Measurements from ENCODE around the gene FAM89B. TPM values are rescaled to one million over a fixed set of nuclear protein-coding genes. Genes with fewer than 3 reads are reported as not detected.

The FAM89B gene
- total RNA-seq, 4 donors from 2014 or later, result 12.0 to 44.1 (median 23.9) TPM

DNA sequence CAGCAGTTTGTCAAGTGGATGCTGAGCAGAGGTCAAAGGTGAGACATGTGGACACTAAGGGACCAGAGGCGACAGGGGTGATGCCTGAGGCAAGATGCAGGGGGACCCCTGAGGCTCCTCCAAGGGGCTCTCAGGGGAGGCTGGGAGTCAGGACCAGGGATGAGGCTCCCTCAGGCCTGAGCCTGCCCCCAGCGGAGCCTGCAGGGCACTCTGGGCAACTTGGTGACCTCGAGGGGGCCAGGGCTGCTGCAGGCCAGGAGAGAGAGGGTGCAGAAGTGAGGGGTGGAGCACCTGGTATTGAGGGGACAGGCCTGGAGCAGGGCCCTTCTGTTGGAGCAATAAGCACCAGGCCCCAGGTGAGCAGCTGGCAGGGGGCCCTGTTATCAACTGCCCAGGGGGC, 9.6 kb downstream of the FAM89B start:
- H3K27ac ChIP-seq, result peak overlapping the region in 2 of 4 donors; percentile 22 to 33
- TF ChIP-seq, protein P1, sequence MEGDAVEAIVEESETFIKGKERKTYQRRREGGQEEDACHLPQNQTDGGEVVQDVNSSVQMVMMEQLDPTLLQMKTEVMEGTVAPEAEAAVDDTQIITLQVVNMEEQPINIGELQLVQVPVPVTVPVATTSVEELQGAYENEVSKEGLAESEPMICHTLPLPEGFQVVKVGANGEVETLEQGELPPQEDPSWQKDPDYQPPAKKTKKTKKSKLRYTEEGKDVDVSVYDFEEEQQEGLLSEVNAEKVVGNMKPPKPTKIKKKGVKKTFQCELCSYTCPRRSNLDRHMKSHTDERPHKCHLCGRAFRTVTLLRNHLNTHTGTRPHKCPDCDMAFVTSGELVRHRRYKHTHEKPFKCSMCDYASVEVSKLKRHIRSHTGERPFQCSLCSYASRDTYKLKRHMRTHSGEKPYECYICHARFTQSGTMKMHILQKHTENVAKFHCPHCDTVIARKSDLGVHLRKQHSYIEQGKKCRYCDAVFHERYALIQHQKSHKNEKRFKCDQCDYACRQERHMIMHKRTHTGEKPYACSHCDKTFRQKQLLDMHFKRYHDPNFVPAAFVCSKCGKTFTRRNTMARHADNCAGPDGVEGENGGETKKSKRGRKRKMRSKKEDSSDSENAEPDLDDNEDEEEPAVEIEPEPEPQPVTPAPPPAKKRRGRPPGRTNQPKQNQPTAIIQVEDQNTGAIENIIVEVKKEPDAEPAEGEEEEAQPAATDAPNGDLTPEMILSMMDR (IDR thresholded peaks at IDR 0.05), result no peak
- TF ChIP-seq POLR2A (IDR thresholded peaks at IDR 0.05), result no peak
- 94 to 100% methylated on average over 1 to 2 of the region's 3 CpGs for WGBS, 2 donors
- H3K4me1 ChIP-seq, result peaks cover 28 to 71% (median 41%) of the 10 kb centered on the region in 3 donors
- no peak overlapping the region for H3K4me3 ChIP-seq
- H3K9me3 ChIP-seq, result no peaks in the 10 kb centered on the region
- intact Hi-C loops (cut with DNase I), result no loop called here
- no peaks in the 10 kb centered on the region for H3K27me3 ChIP-seq
- DNase-seq, result no peak
- H3K36me3 ChIP-seq, result peaks cover 27 to 92% (median 39%) of the 10 kb centered on the region in 3 donors

DNA sequence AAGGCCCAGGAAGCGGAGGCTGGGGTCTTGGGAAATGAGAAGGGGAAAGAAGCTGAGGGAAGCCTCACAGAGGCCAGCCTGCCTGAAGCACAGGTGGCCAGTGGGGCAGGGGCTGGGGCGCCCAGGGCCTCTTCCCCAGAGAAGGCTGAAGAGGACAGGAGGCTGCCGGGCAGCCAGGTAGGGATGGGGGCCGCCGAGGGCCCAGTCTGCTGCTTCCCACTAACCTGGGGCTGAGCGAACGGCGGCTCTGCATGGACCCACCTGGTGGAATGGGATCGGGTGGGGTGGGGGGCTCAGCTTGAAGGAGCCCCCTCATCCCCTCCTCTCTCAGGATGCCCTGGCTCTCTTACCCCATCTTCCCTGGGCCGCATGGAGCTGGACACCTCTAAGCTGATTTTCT, 11.3 kb downstream of the FAM89B start:
- DNase-seq, result no peak

DNA sequence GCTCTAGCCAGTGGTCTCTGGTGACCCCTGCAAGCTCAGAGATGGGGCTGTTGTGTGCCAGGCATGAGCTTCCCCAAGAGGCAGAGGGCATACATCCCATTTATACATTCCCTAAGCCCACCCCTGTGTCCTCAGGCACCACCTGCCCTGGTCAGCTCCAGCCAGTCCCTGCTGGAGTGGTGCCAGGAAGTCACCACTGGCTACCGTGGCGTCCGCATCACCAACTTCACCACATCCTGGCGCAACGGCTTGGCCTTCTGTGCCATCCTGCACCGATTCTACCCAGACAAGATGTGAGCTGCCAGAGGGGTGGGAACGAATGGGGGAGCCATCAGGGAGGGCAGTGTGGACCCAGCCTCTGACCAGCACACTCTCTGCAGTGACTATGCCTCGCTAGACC, 11.8 kb downstream of the FAM89B start:
- H3K36me3 ChIP-seq, result peaks cover 25 to 78% (median 39%) of the 10 kb centered on the region in 3 donors
- H3K27ac ChIP-seq, result peak overlapping the region in 1 of 4 donors; percentile 52
- intact Hi-C loops (cut with DNase I), result no loop called here

More for the DNA sequence above, 11.3 kb downstream of the FAM89B start:
- Histone ChIP-seq H3K27me3 (no peaks in the 10 kb centered on the region), H3K4me3 (no peak overlapping the region), H3K36me3 (peaks cover 27 to 83% (median 39%) of the 10 kb centered on the region in 3 donors), H3K27ac (peak overlapping the region in 1 of 4 donors; percentile 52), H3K9me3 (no peaks in the 10 kb centered on the region), H3K4me1 (peaks cover 28 to 71% (median 33%) of the 10 kb centered on the region in 3 donors)
- intact Hi-C loops (cut with DNase I), result no loop called here
- 64 to 96% methylated on average over 3 to 6 of the region's 10 CpGs for WGBS, 2 donors
- TF ChIP-seq, protein P1 (IDR thresholded peaks at IDR 0.05), result no peak
- TF ChIP-seq POLR2A (IDR thresholded peaks at IDR 0.05), result no peak

DNA sequence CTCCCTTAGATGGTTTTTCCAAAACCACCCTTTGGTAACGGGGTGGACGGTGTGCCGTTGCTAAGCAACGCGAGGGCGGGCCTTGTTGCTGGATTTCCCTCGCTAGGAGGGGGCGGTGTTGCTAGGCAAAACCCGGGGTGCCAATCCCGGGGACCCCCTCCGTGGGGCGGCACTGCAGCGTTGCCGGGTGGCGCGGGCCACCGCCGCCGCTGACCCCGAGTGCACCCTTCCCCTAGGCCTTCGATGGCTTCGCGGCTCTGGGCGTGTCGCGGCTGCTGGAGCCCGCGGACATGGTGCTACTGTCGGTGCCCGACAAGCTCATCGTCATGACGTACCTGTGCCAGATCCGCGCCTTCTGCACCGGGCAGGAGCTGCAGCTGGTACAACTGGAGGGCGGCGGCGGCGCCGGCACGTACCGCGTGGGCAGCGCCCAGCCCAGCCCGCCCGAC, 12.4 kb downstream of the FAM89B start:
- no peak overlapping the region for H3K4me3 ChIP-seq
- TF ChIP-seq, protein P1 (IDR thresholded peaks at IDR 0.05), result no peak
- no peak for TF ChIP-seq POLR2A (IDR thresholded peaks at IDR 0.05)
- no peaks in the 10 kb centered on the region for H3K9me3 ChIP-seq
- peaks cover 24 to 78% (median 35%) of the 10 kb centered on the region in 3 donors for H3K36me3 ChIP-seq
- no peaks in the 10 kb centered on the region for H3K27me3 ChIP-seq
- H3K4me1 ChIP-seq, result peaks cover 32 to 69% (median 33%) of the 10 kb centered on the region in 3 donors
- intact Hi-C loops (cut with DNase I), result no loop called here
- peak overlapping the region in 2 of 4 donors; percentile 33 to 40 for H3K27ac ChIP-seq
- no peak for DNase-seq
- WGBS, 2 donors, result 60 to 61% methylated on average over 3 to 13 of the region's 46 CpGs

More for the DNA sequence above, 11.8 kb downstream of the FAM89B start:
- peaks cover 29 to 69% (median 33%) of the 10 kb centered on the region in 3 donors for H3K4me1 ChIP-seq
- 80 to 83% methylated on average over 1 to 7 of the region's 8 CpGs for WGBS, 2 donors
- H3K9me3 ChIP-seq, result no peaks in the 10 kb centered on the region
- no peak for DNase-seq
- no peaks in the 10 kb centered on the region for H3K27me3 ChIP-seq
- TF ChIP-seq, protein P1 (IDR thresholded peaks at IDR 0.05), result no peak
- TF ChIP-seq POLR2A (IDR thresholded peaks at IDR 0.05), result no peak
- H3K4me3 ChIP-seq, result no peak overlapping the region

DNA sequence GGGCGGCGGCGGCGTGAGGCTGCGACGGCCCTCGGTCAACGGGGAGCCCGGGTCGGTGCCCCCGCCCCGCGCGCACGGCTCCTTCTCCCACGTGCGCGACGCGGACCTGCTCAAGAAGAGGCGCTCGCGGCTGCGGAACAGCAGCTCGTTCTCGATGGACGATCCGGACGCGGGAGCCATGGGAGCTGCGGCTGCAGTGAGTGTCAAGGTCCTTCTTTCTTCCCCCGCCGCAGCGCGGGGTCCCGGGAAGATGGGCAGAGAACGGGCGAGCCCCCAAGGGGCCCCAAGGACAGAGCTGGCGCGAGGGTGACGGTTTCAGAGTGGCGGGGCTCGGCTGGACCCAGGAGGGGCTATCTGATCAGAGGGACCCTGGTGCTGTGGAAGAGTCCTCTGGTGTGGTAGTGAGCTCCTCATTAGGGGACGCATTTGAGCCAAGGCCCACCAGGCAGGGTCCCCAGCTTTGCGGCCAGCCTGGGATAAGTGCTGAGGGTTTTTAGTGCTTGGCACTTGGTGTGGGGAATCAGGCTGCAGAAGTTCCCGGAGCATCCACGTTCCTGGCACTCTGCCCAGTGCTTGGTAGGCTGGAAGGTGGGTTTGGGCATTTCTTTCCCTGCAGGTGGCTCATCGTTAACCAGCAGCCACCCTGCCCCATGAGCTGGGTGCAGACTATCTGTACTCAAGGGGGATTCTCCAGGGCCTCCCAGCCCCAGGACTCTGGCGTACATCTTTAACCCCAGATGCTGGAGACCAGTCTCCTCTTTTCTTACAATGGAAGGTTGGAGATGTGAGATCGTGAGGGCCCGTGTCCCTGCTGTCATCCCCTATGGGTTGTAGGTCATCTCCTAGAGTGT, 13.3 kb downstream of the FAM89B start:
- Histone ChIP-seq H3K27me3 (no peaks in the 10 kb centered on the region), H3K4me3 (no peak overlapping the region), H3K36me3 (peaks cover 20 to 78% (median 26%) of the 10 kb centered on the region in 3 donors), H3K27ac (peak overlapping the region in 1 of 4 donors; percentile 33), H3K4me1 (peaks cover 32 to 68% (median 33%) of the 10 kb centered on the region in 3 donors), H3K9me3 (no peaks in the 10 kb centered on the region)
- DNase-seq, result no peak
- TF ChIP-seq POLR2A (IDR thresholded peaks at IDR 0.05), result no peak
- TF ChIP-seq, protein P1 (IDR thresholded peaks at IDR 0.05), result no peak
- 68 to 100% methylated on average over 1 to 5 of the region's 51 CpGs for WGBS, 2 donors
- intact Hi-C loops (cut with DNase I), result no loop called here
